CD4-positive, alpha-beta T cell treated with Interleukin-17A for 4 hours (primary cell): ENCODE data around the gene COX4I2.
A peak's percentile ranks its signal among the peaks of the same experiment; 100 is the strongest.

Source experiments
- DNase-seq: peaks from one replicate; pipeline ENCODE4 v3.0.0-alpha.2; 2020; ENCODE audit warnings: mixed read lengths

The COX4I2 gene

DNA sequence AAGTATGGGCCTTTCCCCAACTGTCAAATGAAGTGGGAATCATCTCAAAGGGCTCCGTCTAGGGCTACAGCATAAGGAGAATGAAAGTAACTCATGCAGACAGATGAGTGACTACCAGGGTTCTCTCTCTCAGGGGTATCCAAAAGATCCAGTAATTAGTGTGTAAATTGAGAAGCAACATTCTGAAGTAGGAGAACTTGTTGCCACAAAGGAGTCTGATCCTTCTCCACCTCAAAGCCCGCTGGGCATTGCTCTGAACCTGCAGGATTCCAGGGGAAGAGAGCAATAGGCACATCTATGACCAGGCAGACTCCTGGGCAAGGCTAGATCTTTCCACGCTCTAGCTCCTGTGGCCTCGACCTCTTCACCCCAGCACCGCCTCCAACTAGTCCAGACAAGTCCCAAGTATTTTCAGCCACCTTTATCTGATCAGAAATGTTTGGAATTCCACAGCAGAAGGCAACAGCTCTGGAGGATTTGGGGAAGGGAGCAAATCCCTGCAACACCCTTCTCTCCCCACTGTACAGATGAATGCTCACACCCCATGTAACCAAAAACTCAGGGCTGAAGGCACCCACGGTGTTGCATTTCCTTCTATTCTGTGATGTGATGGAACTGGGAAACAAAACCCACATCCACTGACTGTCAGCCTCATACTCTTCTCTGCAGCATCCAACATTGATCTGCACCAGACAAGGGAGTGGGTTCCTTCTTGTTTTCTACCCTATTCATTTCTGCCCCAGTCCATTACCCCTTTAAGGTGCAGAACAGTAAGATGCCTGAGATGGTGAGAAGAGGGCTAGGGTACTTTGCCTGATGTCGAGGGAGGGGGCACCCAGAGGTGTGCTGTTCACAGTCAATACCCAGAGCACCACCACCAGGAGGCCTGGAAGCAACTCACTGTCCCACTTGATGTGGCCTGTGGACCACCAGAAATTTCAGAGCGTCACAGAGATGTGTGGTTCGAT lies 41.0 kb downstream of the COX4I2 start:
- DNase-seq = no peak

- DNase-seq = no peak
Observed at GRCh38 chr20:31679357-31680285, 41.9 kb downstream of the COX4I2 start.

- no peak for DNase-seq
Observed at GRCh38 chr20:31680286-31681127, 42.8 kb downstream of the COX4I2 start.

- DNase-seq = no peak
Observed at GRCh38 chr20:31681128-31681727, 43.5 kb downstream of the COX4I2 start.

- no peak for DNase-seq
Observed at GRCh38 chr20:31681769-31682168, 44.1 kb downstream of the COX4I2 start.

GRCh38 chr20:31682352-31682751 lies 44.6 kb downstream of the COX4I2 start:
- DNase-seq = no peak

DNA sequence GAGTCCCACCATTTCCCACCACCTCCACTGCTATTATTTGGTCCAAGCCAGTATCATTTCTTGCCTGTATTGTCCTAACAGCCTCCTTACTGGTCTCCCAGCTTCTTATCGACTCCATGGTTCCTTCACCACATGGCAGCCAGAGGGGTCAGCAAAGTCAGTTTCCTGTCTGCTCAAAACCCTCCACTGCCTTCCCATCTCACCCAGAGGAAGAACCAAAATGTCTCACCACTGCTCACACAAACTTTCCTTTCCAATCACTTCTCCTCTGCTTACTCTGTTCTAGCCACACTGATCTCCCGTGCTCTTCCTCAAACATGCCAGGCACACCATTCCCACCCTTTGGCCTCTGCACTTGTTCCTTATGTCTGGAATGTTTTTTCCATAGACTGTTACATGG lies 45.2 kb downstream of the COX4I2 start:
- no peak for DNase-seq

DNA sequence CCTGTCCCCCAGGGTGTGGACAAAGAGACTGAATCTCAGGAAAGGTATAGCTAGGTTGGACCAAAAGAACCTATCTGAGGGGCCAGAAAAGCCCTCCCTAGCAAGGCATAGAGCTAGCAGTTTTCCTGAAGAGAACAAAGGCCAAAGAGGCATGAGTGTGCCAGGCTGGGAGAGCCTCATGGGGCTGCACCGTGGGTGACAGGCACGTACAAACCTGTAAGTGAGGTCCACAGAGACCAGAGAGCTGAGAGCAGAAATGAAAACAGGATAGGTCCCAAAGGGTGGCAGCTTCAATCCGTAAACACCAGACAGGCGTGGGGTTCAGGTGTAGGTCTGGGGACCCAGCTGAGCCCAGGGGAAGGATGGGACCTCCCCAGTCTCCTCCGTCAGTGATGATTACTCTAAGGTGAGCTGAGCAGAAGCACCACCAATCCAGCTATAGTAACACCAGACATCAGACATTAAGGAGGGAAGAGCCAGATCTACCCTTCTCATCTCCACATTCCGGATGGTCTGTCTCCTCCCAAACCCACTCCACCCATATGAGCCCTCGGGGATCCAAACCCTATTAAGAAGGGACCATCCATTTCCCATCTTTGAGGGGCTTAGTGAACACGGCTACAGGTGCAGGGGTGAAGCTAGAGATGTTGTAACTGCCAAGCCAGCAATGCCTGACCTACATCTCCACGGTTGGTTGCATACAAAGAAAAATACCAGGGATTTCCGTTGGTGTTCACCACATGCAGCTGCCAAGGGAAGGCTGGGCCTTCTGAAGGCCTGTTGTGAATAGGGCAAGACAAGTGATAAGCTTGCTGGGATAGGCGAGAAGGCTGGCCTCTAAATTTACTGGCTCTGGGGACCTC lies 46.7 kb downstream of the COX4I2 start:
- peak; percentile 18 for DNase-seq

DNA sequence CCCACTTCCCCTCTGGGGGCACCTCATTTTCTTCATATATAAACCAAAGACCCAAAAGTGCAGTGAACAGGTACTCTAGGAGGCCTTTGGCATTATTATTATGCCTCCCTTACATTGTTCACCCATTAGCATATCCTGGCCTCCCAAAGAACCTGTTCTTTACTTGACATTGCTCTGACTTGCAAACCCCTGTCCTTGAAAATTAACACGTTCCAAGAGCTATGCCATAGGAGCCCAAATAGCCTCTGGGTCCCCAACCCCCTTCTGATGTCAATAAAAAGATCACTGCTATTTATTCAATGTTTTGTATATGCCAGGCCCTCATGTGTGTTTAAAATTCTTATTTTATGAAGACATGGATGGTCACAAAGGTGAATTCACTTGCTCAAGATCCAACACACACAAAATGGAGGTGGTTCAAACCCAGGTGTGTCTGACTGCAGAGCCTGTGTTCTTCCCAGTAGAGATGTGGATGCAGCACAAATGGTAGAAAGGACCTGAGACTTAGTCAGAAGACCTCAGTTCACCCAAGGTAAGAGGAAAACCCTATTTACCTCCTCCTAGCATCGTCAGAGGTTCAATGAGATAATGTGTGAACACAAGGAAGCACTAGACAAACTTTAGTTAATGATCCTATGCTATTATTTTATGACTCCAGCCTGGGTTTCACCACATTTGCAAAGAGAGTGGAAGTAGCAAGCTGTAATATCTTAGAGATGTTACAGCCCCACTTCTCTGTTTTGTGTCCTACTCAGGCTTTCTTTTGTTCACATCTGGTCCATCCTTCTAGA lies 48.3 kb downstream of the COX4I2 start:
- no peak for DNase-seq

DNA sequence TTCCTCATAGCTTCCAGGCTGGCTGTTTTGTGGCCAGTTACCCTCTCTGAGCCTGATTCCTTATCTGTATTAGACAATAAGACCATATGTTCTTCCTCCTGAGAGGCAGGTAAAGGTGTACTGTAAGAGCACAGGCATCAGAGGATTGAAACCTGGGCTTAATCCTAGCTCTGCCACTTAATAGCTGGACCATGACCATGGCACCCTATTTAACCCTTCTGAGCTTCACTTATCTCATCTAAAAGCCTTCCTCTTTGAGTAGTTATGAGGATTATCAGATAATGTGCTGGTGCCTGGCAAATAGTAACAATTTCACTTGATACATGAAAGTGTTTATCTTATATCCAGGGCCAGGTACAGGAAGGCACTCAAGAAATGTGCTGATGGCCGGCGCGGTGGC lies 50.1 kb downstream of the COX4I2 start:
- no peak for DNase-seq

GRCh38 chr20:31689141-31689540 lies 51.4 kb downstream of the COX4I2 start:
- no peak for DNase-seq

GRCh38 chr20:31690124-31690666 lies 52.5 kb downstream of the COX4I2 start:
- no peak for DNase-seq

DNA sequence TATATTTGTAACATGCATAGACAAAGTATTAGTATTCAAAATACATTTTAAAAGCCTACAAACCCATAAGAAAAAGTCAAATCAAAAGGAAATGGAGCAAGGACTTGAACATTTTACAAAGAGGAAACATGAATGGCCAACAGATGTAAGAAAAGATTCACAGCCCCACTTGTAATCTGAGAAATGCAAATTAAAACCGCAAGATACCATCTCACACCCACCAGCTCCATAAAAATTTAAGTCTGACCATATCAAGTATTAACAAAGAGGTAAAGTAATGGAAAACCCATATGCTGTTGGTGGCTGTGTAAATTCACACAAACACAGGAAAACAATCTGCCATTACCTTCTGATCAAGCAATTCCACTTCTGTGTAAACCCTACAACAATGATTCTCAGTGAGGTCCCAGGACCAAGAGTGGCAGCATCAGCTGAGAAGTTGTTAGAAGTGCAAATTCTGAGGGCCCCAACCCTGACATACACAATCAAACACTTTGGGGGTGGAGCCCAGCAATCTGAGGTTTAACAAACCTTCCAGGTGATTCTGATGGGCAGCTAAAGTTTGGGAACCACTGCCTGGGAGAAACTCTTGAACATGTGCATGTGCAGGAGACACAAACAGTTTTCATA lies 54.0 kb downstream of the COX4I2 start:
- no peak for DNase-seq

DNA sequence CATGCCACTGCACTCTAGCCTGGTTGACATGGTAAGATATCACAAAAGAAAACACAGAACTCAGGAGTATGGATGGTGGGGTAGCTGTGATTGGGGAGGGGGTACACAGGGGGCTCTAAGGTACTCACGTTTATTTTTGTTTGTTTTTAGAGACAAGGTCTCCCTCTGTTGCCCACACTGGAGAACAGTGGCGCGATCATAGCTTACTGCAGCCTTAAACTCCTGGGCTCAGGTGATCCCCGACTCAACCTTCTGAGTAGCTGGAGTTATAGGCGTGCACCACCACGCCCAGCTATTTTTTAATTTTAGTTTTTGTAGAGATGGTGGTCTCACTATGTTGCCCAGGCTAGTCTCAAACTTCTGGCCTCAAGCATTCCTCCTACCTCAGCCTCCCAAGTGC lies 55.7 kb downstream of the COX4I2 start:
- DNase-seq = no peak

DNA sequence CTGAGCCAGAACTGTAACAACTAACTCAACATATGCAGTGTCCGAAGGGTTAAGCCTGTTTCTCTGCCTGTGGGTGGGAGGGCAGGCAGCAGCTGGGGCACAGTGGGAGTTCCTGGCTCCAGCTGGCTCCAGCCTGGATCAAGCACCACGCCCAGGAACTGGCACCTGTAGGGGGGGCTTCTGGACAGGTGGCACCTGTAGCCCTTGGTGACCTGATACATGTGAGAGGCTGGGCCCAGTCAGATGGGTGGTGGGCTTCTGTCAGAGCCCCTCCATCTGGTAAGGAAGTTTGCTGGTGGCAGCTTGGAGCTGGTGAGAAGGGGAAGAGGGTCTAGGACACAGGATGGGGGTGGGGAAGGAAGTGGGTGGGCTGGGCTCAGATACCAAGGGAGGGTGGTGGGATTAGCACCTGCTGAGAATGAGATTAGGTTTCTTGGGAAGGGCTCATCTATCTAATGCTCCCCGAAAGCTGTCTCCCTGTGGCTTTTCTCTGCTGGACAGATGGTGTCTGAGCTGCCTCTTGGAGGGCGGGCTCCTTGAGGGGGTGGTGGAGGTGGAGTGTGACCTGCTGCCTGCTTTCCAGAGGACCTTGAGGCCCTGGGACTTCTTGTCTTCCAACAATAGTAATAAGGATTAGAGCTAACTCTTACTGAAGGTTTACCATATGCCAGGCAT lies 56.4 kb downstream of the COX4I2 start:
- DNase-seq = no peak
